Osteoblast (primary cell): ENCODE measurements around the gene PGA4. TPM values are rescaled to one million over a fixed set of nuclear protein-coding genes. Genes with fewer than 3 reads are reported as not detected.

Experiments used
- DNase-seq: peaks from one replicate; pipeline ENCODE4 v3.0.0; 2011; ENCODE audit warnings: low spot score, mixed read lengths; ENCODE audit not compliant: insufficient read length; ENCODE audit errors: missing footprints
- H2AFZ ChIP-seq: 2 replicates; pipeline ENCODE4 v1.6.0; 2011; ENCODE audit warnings: mild to moderate bottlenecking, low read length
- H3K27ac ChIP-seq: 2 replicates; pipeline ENCODE4 v1.5.1; 2011; ENCODE audit warnings: mild to moderate bottlenecking, low read depth, low read length, moderate library complexity
- H3K27me3 ChIP-seq: 2 replicates; pipeline ENCODE4 v1.6.0; 2012; ENCODE audit warnings: mild to moderate bottlenecking, control low read depth, inconsistent platforms, low read length, moderate library complexity; ENCODE audit not compliant: insufficient read depth
- H3K36me3 ChIP-seq: 2 replicates; pipeline ENCODE4 v1.5.1; 2011; ENCODE audit warnings: mild to moderate bottlenecking, low read length, control low read depth, moderate library complexity; ENCODE audit not compliant: insufficient read depth
- H3K4me1 ChIP-seq: 2 replicates; pipeline ENCODE4 v1.5.1; 2011; ENCODE audit warnings: mild to moderate bottlenecking, low read length, control low read depth, moderate library complexity; ENCODE audit not compliant: insufficient read depth
- H3K4me2 ChIP-seq: 2 replicates; pipeline ENCODE4 v1.6.0; 2011; ENCODE audit warnings: mild to moderate bottlenecking, low read length; ENCODE audit not compliant: insufficient read depth
- H3K4me3 ChIP-seq: fragments of 200-600 bp; sonication (generic); 3 replicates; pipeline ENCODE4 v1.5.1; 2012; ENCODE audit warnings: mild to moderate bottlenecking, low read length, inconsistent platforms; ENCODE audit not compliant: insufficient read depth
- H3K79me2 ChIP-seq: 2 replicates; pipeline ENCODE4 v1.6.0; 2012; ENCODE audit warnings: mild to moderate bottlenecking, low read length, control low read depth, inconsistent platforms; ENCODE audit not compliant: insufficient read depth
- H3K9me3 ChIP-seq: 2 replicates; pipeline ENCODE4 v1.5.1; 2011; ENCODE audit warnings: low read depth, low read length, control low read depth
- H4K20me1 ChIP-seq: 2 replicates; pipeline ENCODE4 v1.6.0; 2012; ENCODE audit warnings: mild to moderate bottlenecking, low read length, control low read depth; ENCODE audit not compliant: insufficient read depth
- CTCF ChIP-seq: IDR thresholded peaks from 2 replicates; pipeline ENCODE4 v1.5.1; 2011; ENCODE audit warnings: mild to moderate bottlenecking, low read depth, low read length, moderate library complexity; ENCODE audit errors: extremely low read depth
- total RNA-seq: library from RNA; depleted of rRNA; stranded (reverse); fragments of >200 nt; gene quantifications from 2 replicates; pipeline ENCODE4 v1.2.3, GENCODE V29; 2012

The PGA4 gene
- total RNA-seq, 1 donor: not detected

DNA sequence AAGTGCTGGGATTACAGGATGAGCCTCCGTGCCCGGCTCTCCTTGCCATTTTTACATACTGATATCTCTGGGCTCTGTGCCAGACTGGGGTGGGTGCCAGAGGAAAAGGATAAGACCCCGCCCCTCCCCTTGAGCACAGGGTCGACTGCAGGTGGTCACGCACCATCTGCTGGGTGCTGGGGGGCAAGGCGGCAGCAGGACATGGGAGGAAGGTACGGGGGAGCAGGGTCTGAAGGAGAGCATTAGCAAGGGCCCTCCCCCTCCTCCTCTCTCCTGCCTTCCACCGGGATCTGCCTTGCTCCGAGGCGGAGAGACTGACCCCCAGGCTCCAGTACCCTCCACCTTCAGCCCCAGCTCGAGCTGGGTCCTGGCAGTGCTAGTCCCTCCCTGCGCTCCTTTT is 28.6 kb upstream of the PGA4 start:
- DNase-seq: no peak
- Histone ChIP-seq H3K27ac (no peak overlapping the region), H3K27me3 (peaks cover 10% of the 10 kb centered on the region), H3K4me2 (no peak overlapping the region), H2AFZ (no peak overlapping the region), H3K4me3 (no peak overlapping the region), H3K79me2 (no peaks in the 10 kb centered on the region), H3K36me3 (no peaks in the 10 kb centered on the region), H3K4me1 (no peaks in the 10 kb centered on the region), H3K9me3 (no peaks in the 10 kb centered on the region), H4K20me1 (no peaks in the 10 kb centered on the region)
- TF ChIP-seq CTCF: no peak

DNA sequence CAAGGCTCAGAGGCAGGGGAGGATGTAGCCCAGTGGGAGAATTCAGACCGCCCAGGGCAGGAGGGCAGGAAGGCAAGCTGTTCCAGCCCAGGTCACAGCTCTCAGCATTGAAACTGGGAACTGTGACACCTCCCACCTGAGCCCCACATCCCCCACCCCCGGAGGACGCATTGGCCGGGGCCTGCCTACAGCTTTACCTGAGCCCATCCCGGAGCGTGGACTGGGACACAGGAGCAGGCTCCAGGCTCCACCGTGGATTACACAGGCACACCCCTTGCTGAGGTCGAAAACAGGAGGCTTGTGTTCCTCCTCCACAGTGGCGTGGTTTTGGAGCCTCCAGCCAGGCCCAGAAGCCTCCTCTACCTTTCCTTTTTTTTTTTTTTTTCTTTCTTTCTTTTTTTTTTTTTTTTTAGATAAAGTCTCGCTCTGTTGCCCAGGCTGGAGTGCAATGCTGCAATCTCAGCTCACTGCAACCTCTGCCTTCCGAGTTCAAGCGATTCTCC is 27.9 kb upstream of the PGA4 start:
- Histone ChIP-seq H3K79me2 (no peaks in the 10 kb centered on the region), H3K27me3 (peaks cover 10% of the 10 kb centered on the region), H3K4me2 (no peak overlapping the region), H3K9me3 (peaks cover 4% of the 10 kb centered on the region), H3K4me3 (no peak overlapping the region), H2AFZ (no peak overlapping the region), H4K20me1 (no peaks in the 10 kb centered on the region), H3K27ac (no peak overlapping the region), H3K4me1 (no peaks in the 10 kb centered on the region), H3K36me3 (no peaks in the 10 kb centered on the region)
- DNase-seq: no peak
- no peak for TF ChIP-seq CTCF

GRCh38 chr11:61194981-61195695 is 27.0 kb upstream of the PGA4 start:
- no peak overlapping the region for H3K4me2 ChIP-seq
- H3K79me2 ChIP-seq: no peaks in the 10 kb centered on the region
- TF ChIP-seq CTCF: no peak
- peaks cover 6% of the 10 kb centered on the region for H3K9me3 ChIP-seq
- H2AFZ ChIP-seq: no peak overlapping the region
- no peak overlapping the region for H3K4me3 ChIP-seq
- H3K27me3 ChIP-seq: peaks cover 10% of the 10 kb centered on the region
- no peak for DNase-seq
- no peaks in the 10 kb centered on the region for H3K36me3 ChIP-seq
- no peaks in the 10 kb centered on the region for H3K4me1 ChIP-seq
- no peak overlapping the region for H3K27ac ChIP-seq
- H4K20me1 ChIP-seq: no peaks in the 10 kb centered on the region

- H3K27me3 ChIP-seq: peaks cover 10% of the 10 kb centered on the region
- no peaks in the 10 kb centered on the region for H3K79me2 ChIP-seq
Measured at GRCh38 chr11:61195719-61196118, 26.4 kb upstream of the PGA4 start.

More at GRCh38 chr11:61195719-61196118, 26.4 kb upstream of the PGA4 start:
- DNase-seq: no peak
- H3K36me3 ChIP-seq: no peaks in the 10 kb centered on the region
- peaks cover 6% of the 10 kb centered on the region for H3K9me3 ChIP-seq
- H3K4me2 ChIP-seq: no peak overlapping the region
- no peak overlapping the region for H3K4me3 ChIP-seq
- no peaks in the 10 kb centered on the region for H3K4me1 ChIP-seq
- H3K27ac ChIP-seq: no peak overlapping the region
- TF ChIP-seq CTCF: no peak
- H2AFZ ChIP-seq: no peak overlapping the region
- H4K20me1 ChIP-seq: no peaks in the 10 kb centered on the region
